Measurements from ENCODE around the gene MYPOP. TPM values are rescaled to one million over a fixed set of nuclear protein-coding genes. Genes with fewer than 3 reads are reported as not detected.

Gene MYPOP
- total and polyA plus RNA-seq, 9 of the 15 experiments (the other 6 are each of a cell fraction or from before 2014, with no cell fraction given), result 0.32 to 7.6 (median 1.6) TPM

DNA sequence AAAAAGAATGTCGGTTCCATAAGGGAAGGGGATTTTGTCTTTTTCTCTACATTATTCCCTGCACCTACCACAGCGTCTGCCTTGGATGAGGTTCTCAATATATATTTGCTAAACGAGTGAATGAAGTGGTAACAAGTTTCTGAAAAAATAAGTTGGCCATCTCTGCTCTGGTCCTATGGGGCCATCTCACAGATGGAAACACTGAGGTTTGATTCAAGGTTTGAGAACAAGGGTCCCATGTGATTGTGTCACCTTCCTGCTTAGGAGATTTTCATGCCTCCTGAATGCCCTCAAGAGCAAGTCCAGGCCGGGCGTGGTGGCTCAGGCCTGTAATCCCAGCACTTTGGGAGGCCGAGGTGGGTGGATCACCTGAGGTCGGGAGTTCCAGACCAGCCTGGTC lies 3.2 kb downstream of the MYPOP start:
- Histone ChIP-seq H3K27me3 (ENCODE audit: control insufficient read depth in 2 of 2, insufficient read depth in 2 of 2, low read length in 2 of 2) (no peaks in the 10 kb centered on the region), H2AFZ (ENCODE audit: low read depth, low read length) (no peak overlapping the region), H3K9me3 (replicated peaks; ENCODE audit: control insufficient read depth, insufficient read depth, low read depth, low read length) (no peaks in the 10 kb centered on the region), H4K20me1 (replicated peaks; ENCODE audit: control insufficient read depth, insufficient read depth, low read length) (no peaks in the 10 kb centered on the region), H3K4me3 (no peak overlapping the region), H3K36me3 (ENCODE audit: control insufficient read depth, insufficient read depth, low read length) (peaks cover 35% of the 10 kb centered on the region), H3K79me2 (ENCODE audit: control insufficient read depth, insufficient read depth, low read length) (peaks cover 20% of the 10 kb centered on the region), H3K9ac (ENCODE audit: insufficient read depth in 1 of 2, low read depth in 2 of 2, low read length in 2 of 2) (no peak overlapping the region), H3K27ac (ENCODE audit: extremely low read depth, low read depth, low read length) (no peak overlapping the region), H3K4me2 (ENCODE audit: insufficient read depth, low read length) (no peak overlapping the region), H3K9me1 (ENCODE audit: control insufficient read depth, insufficient read depth, low read length) (no peaks in the 10 kb centered on the region), H3K4me1 (replicated peaks in 1 of 2; ENCODE audit: control insufficient read depth in 2 of 2, insufficient read depth in 2 of 2, low read length in 2 of 2) (peaks cover 6 to 25% of the 10 kb centered on the region in 2 experiments; a peak in 4 of 5 replicates)
- CTCF ChIA-PET (ENCODE audit: low intra/inter-chr PET ratio), result no interaction called here
- DNase-seq (ENCODE audit: extremely low read depth in 1 of 4, low spot score in 3 of 4) (no peak), ATAC-seq (no peak), FAIRE-seq (no peak)
- 93% methylated on average over 5 of the region's 7 CpGs for WGBS (ENCODE audit: insufficient coverage, low coverage, missing lambda C conversion rate)
- POLR2A ChIA-PET, result interaction anchor here (0.8 kb wide), 1 partner anchor 13 kb away, joined by 3 read pairs; the partner anchor contains the start of gene IRF2BP1
- intact Hi-C loops (cut with micrococcal nuclease), result no loop called here
- BruUV-seq (replicated peaks), result no TSS peak
- in situ Hi-C loops (cut with MboI), result no loop called here
- TF ChIP-seq MTF1 (CRISPR knock-in tag; IDR thresholded peaks at IDR 0.05; ENCODE audit: borderline replicate concordance), result no peak
- TF ChIP-seq RBM25 (IDR thresholded peaks at IDR 0.05; ENCODE audit: low read depth, low read length, severe bottlenecking), result peak; percentile 4
- TF ChIP-seq HSF4 (CRISPR knock-in tag; IDR thresholded peaks at IDR 0.05; ENCODE audit: borderline replicate concordance), result no peak
- no peak for TF ChIP-seq HMG20B (CRISPR knock-in tag; IDR thresholded peaks at IDR 0.05)
- no peak for TF ChIP-seq SMAD3 (CRISPR knock-in tag; conservative IDR thresholded peaks at IDR 0.05)
- TF ChIP-seq POLR2AphosphoS5 (IDR thresholded peaks at IDR 0.05; ENCODE audit: control insufficient read depth, insufficient read depth, low read depth, low read length), result no peak
- no peak for TF ChIP-seq PPARD (CRISPR knock-in tag; IDR thresholded peaks at IDR 0.05)
- no peak for TF ChIP-seq ZNF707 (CRISPR knock-in tag; conservative IDR thresholded peaks at IDR 0.05)
- TF ChIP-seq TEAD4 (IDR thresholded peaks at IDR 0.05; ENCODE audit: low read length), result no peak
- TF ChIP-seq TEAD4 (CRISPR knock-in tag; IDR thresholded peaks at IDR 0.05; ENCODE audit: borderline replicate concordance), result no peak
- TF ChIP-seq PTRF (tag; IDR thresholded peaks at IDR 0.05), result no peak
- no peak for TF ChIP-seq ZNF79 (CRISPR knock-in tag; IDR thresholded peaks at IDR 0.05; ENCODE audit: low read depth)
- no peak for TF ChIP-seq ZFX (CRISPR knock-in tag; IDR thresholded peaks at IDR 0.05)
- no peak for TF ChIP-seq BRD9 (IDR thresholded peaks at IDR 0.05; ENCODE audit: low read depth, partially characterized antibody)
- TF ChIP-seq MCM5 (IDR thresholded peaks at IDR 0.05; ENCODE audit: low read depth), result no peak
- no peak for TF ChIP-seq PHF21A (IDR thresholded peaks at IDR 0.05; ENCODE audit: borderline replicate concordance, low read depth)
- no peak for TF ChIP-seq EP400 (IDR thresholded peaks at IDR 0.05)
- no peak for TF ChIP-seq ZNF77 (CRISPR knock-in tag; IDR thresholded peaks at IDR 0.05)
- TF ChIP-seq ZNF23 (CRISPR knock-in tag; IDR thresholded peaks at IDR 0.05), result no peak
- peak; percentile 52 for TF ChIP-seq BCOR (IDR thresholded peaks at IDR 0.05)
- TF ChIP-seq KDM1A (IDR thresholded peaks at IDR 0.05), result peak in 1 of 2 experiments; percentile 10; a peak in 1 of 4 replicates
- TF ChIP-seq, protein P1, sequence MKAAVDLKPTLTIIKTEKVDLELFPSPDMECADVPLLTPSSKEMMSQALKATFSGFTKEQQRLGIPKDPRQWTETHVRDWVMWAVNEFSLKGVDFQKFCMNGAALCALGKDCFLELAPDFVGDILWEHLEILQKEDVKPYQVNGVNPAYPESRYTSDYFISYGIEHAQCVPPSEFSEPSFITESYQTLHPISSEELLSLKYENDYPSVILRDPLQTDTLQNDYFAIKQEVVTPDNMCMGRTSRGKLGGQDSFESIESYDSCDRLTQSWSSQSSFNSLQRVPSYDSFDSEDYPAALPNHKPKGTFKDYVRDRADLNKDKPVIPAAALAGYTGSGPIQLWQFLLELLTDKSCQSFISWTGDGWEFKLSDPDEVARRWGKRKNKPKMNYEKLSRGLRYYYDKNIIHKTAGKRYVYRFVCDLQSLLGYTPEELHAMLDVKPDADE (conservative IDR thresholded peaks at IDR 0.05; ENCODE audit: control insufficient read depth, low read depth, low read length), result no peak
- TF ChIP-seq CBFB (CRISPR knock-in tag; IDR thresholded peaks at IDR 0.05), result no peak
- no peak for TF ChIP-seq CTBP1 (IDR thresholded peaks at IDR 0.05; ENCODE audit: borderline replicate concordance)
